Naive B cell (primary cell): ENCODE data around the gene ATIC. TPM values are rescaled to one million over a fixed set of nuclear protein-coding genes. Genes with fewer than 3 reads are reported as not detected.
A peak's percentile ranks its signal among the peaks of the same experiment; 100 is the strongest.
"Not testable (repeated sequence)": the region's sequence is repeated elsewhere in the genome, so short reads cannot be mapped to it uniquely, and the experiment has no call there.

Source experiments
- ATAC-seq, 2 donors: fragments of 150-1000 bp; cut with Tn5 transposase; 2 replicates each; pipeline ENCODE4 v1.10.0; 2021; ENCODE audit warnings: low read depth in 2 of 2, mild to moderate bottlenecking in 2 of 2, moderate library complexity in 2 of 2
- DNase-seq: peaks from one replicate; pipeline ENCODE4 v3.0.0; 2022
- H3K27ac Mint-ChIP-seq, 6 donors: one replicate each; pipeline ENCODE4 v1.8.0; 2020 to 2022; ENCODE audit warnings: mild to moderate bottlenecking in 6 of 6, mixed read lengths in 6 of 6, moderate library complexity in 5 of 6, inconsistent platforms in 2 of 6
- H3K27me3 Mint-ChIP-seq, 3 donors: one replicate each; pipeline ENCODE4 v1.8.0; 2021 to 2022; ENCODE audit warnings: mixed read lengths in 3 of 3, mild to moderate bottlenecking in 1 of 3
- H3K36me3 Mint-ChIP-seq, 2 donors: one replicate each; pipeline ENCODE4 v1.8.0; 2020 to 2022; ENCODE audit warnings: mixed read lengths in 2 of 2, inconsistent platforms in 1 of 2, mild to moderate bottlenecking in 1 of 2
- H3K4me1 Mint-ChIP-seq, 3 donors: one replicate each; pipeline ENCODE4 v1.8.0; 2020 to 2022; ENCODE audit warnings: mixed read lengths in 3 of 3, inconsistent platforms in 1 of 3, mild to moderate bottlenecking in 1 of 3, moderate library complexity in 1 of 3
- H3K4me3 Mint-ChIP-seq, 8 donors: one replicate each; pipeline ENCODE4 v1.8.0; 2020 to 2022; ENCODE audit warnings: mild to moderate bottlenecking in 8 of 8, mixed read lengths in 8 of 8, moderate library complexity in 8 of 8, inconsistent platforms in 2 of 8
- H3K9me3 Mint-ChIP-seq, 7 donors: one replicate each; pipeline ENCODE4 v1.8.0; 2020 to 2022; ENCODE audit warnings: mixed read lengths in 7 of 7, mild to moderate bottlenecking in 5 of 7, inconsistent platforms in 2 of 7, moderate library complexity in 1 of 7
- polyA plus RNA-seq, 6 donors: library from polyadenylated mRNA; unstranded; fragments of 300-500 nt; fragmentation: Illumina TruSeq; gene quantifications; one replicate each; pipeline ENCODE4 v1.2.3, GENCODE V29; 2021; ENCODE audit warnings: low read depth in 6 of 6

ATIC gene
- polyA plus RNA-seq, 6 donors from 2014 or later = 103 to 161 (median 141) TPM

GRCh38 chr2:215286309-215286708 lies 25.6 kb upstream of the ATIC start:
- no peak overlapping the region for H3K4me3 Mint-ChIP-seq
- H3K27me3 Mint-ChIP-seq = peaks cover 0 to 8% (median 0%) of the 10 kb centered on the region in 3 donors
- H3K36me3 Mint-ChIP-seq = no peaks in the 10 kb centered on the region
- H3K27ac Mint-ChIP-seq = no peak overlapping the region
- H3K9me3 Mint-ChIP-seq = peaks cover 0 to 4% (median 0%) of the 10 kb centered on the region in 7 donors
- ATAC-seq (no peak), DNase-seq (no peak)
- no peaks in the 10 kb centered on the region for H3K4me1 Mint-ChIP-seq

DNA sequence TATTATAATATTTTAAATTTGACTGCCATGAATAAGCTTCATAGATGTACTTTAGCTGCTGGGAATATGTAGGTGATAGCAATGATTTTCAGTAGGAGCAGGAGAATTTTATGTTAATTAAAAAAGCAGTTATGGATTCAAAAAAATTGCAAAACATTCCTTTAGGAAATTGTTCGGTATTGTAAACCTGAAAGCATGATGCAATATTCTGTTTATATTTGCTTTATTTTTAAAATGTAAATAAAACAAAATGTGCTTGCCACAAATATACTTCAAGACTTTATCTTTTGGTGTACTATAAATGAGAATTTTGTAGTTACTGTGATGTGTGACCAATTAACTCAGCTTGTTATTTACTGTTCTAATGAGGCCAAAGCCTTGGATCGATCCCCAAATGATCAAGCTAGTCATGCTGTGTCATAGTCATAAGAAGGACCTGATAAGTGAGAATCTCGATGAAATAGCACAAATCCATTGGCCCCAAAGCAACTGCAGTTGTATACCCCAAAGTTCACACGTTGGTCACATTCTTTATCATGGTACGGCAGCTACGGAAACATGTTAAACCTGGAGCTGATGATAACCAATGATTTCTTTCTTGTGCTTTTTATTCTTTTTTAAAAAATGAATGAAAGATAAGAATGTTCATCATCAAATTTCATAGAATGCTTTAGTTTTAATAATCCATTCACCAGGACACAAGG lies 23.6 kb upstream of the ATIC start:
- H3K27me3 Mint-ChIP-seq = peaks cover 0 to 8% (median 0%) of the 10 kb centered on the region in 3 donors
- no peaks in the 10 kb centered on the region for H3K36me3 Mint-ChIP-seq
- H3K9me3 Mint-ChIP-seq = peaks cover 0 to 4% (median 0%) of the 10 kb centered on the region in 7 donors
- H3K4me1 Mint-ChIP-seq = no peaks in the 10 kb centered on the region
- ATAC-seq = no peak
- H3K4me3 Mint-ChIP-seq = no peak overlapping the region
- no peak overlapping the region for H3K27ac Mint-ChIP-seq
- no peak for DNase-seq

DNA sequence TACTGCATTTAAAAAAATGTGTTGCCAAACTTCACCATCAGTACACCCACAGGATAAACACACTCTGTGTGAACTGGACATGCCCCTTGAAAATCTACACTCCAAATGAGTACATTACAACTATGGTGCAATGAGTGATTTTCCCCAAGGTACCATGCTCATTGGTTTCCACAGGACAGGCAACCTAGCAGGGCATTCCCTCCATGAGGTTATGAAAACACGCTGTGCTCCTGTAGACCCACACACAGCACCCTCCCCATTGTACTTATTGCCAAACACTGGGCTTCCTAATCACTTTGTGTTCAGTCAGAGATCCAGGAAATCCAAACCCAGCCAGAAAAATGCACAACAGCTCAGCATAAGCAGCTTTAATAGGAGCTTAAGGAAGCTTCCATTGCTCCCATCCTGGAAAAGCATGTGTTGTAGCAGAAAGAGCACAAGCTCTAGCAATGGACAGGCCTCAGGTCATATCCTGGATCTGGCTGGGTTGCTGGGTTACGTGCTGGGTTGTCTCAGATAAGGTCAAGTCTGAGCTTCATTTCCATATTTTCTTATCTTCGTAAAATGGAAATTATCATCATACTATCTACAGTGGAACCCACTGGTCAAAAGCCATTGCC lies 20.8 kb upstream of the ATIC start:
- no peak for DNase-seq
- ATAC-seq = no peak
- Mint-ChIP-seq H3K27me3 (peaks cover 0 to 8% (median 4%) of the 10 kb centered on the region in 3 donors), H3K9me3 (peaks cover 0 to 2% (median 0%) of the 10 kb centered on the region in 7 donors), H3K4me3 (no peak overlapping the region), H3K27ac (no peak overlapping the region), H3K36me3 (no peaks in the 10 kb centered on the region), H3K4me1 (no peaks in the 10 kb centered on the region)

- ATAC-seq (no peak), DNase-seq (no peak)
- Mint-ChIP-seq H3K4me3 (no peak overlapping the region), H3K27ac (no peak overlapping the region), H3K27me3 (peaks cover 0 to 8% (median 4%) of the 10 kb centered on the region in 3 donors), H3K9me3 (peaks cover 0 to 4% (median 2%) of the 10 kb centered on the region in 7 donors), H3K4me1 (no peaks in the 10 kb centered on the region), H3K36me3 (no peaks in the 10 kb centered on the region)
These were observed 18.0 kb upstream of the ATIC start for GRCh38 chr2:215293879-215294278.

- DNase-seq (no peak), ATAC-seq (no peak)
- H3K4me1 Mint-ChIP-seq = no peaks in the 10 kb centered on the region
- H3K27ac Mint-ChIP-seq = no peak overlapping the region
- peaks cover 4 to 16% (median 9%) of the 10 kb centered on the region in 7 donors for H3K9me3 Mint-ChIP-seq
- no peaks in the 10 kb centered on the region for H3K27me3 Mint-ChIP-seq
- peaks cover 0 to 8% of the 10 kb centered on the region in 2 donors for H3K36me3 Mint-ChIP-seq
- H3K4me3 Mint-ChIP-seq = no peak overlapping the region
These were observed 12.5 kb upstream of the ATIC start for GRCh38 chr2:215299337-215299859.

GRCh38 chr2:215301994-215302393 lies 9.9 kb upstream of the ATIC start:
- ATAC-seq (no peak), DNase-seq (no peak)
- Mint-ChIP-seq H3K4me1 (no peaks in the 10 kb centered on the region), H3K9me3 (peaks cover 4 to 16% (median 9%) of the 10 kb centered on the region in 7 donors), H3K36me3 (peaks cover 0 to 8% of the 10 kb centered on the region in 2 donors), H3K27ac (no peak overlapping the region), H3K4me3 (peak overlapping the region in 1 of 8 donors; percentile 9), H3K27me3 (peaks cover 0 to 14% (median 13%) of the 10 kb centered on the region in 3 donors)

DNA sequence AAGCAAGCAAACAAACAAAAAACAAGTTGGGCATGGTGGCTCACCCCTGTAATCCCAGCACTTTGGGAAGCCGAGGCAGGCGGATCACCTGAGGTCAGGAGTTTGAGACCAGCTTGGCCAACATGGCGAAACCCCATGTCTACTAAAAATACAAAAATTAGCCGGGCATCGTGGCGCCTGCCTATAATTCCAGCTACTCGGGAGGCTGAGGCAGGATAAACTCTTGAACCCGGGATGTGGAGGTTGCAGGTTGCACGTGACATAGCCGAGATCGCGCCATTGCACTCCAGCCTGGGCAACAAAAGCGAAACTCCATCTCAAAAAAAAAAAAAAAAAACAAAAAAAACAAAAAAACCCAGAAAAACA lies 617 bp upstream of the ATIC start:
- peaks cover 0 to 12% of the 10 kb centered on the region in 2 donors for H3K36me3 Mint-ChIP-seq
- peaks cover 22 to 39% (median 22%) of the 10 kb centered on the region in 3 donors for H3K4me1 Mint-ChIP-seq
- H3K27me3 Mint-ChIP-seq, DNase-seq, H3K9me3 Mint-ChIP-seq: not testable (repeated sequence)
- peak overlapping the region; percentile 82 to 94 (median 90) for H3K4me3 Mint-ChIP-seq
- peak overlapping the region; percentile 69 to 90 (median 80) for H3K27ac Mint-ChIP-seq
- peak in 1 of 2 donors; percentile 15 for ATAC-seq

DNA sequence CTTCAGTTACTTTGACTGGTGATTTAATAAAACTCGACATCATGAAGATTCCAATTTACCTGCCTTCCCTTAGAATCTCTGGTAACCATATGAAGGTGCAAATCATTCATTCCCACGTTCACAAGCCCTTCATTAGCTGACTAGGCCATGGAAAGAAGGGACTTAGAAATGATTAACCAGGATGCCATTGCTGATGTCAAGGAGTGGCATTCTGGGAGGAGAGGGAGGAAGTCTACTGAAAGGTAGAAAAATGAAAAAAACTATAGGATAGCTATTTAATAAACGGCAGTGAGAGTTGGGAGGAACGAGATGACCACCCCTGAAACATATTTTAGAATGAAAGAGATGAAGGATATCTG lies 1.4 kb downstream of the ATIC start:
- H3K4me3 Mint-ChIP-seq = peak overlapping the region in 7 of 8 donors; percentile 26 to 95 (median 91)
- peaks cover 0 to 17% of the 10 kb centered on the region in 2 donors for H3K36me3 Mint-ChIP-seq
- H3K9me3 Mint-ChIP-seq = no peaks in the 10 kb centered on the region
- H3K27ac Mint-ChIP-seq = peak overlapping the region in 2 of 6 donors; percentile 21 to 47
- no peak for ATAC-seq
- no peak for DNase-seq
- H3K4me1 Mint-ChIP-seq = peaks cover 22 to 39% (median 23%) of the 10 kb centered on the region in 3 donors
- H3K27me3 Mint-ChIP-seq = no peaks in the 10 kb centered on the region

GRCh38 chr2:215314896-215315295 lies 3.0 kb downstream of the ATIC start:
- Mint-ChIP-seq H3K27me3 (no peaks in the 10 kb centered on the region), H3K9me3 (no peaks in the 10 kb centered on the region), H3K36me3 (peaks cover under 1 to 24% of the 10 kb centered on the region in 2 donors), H3K4me1 (peaks cover 22 to 39% (median 23%) of the 10 kb centered on the region in 3 donors), H3K27ac (peak overlapping the region in 3 of 6 donors; percentile 2 to 77 (median 5)), H3K4me3 (peak overlapping the region in 1 of 8 donors; percentile 18)
- DNase-seq = no peak
- no peak for ATAC-seq

DNA sequence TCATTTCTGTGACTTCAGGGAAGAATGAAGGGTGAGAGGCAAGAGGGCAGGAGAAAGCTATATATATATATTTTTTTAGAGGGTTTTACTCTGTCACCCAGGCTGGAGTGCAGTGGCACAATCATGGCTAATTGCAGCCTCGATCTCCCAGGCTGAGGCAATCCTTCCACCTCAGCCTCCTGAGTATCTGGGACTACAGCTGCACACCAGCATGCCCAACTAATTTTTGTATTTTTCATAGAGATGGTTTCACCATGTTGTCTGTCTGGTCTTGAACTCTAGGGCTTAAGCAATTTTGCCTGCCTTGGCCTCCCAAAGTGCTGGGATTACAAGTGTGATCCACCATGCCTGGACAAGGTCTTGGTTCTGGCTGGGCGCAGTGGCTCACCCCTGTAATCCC lies 3.4 kb downstream of the ATIC start:
- Mint-ChIP-seq H3K4me1 (peaks cover 24 to 39% (median 26%) of the 10 kb centered on the region in 3 donors), H3K27ac (peak overlapping the region in 2 of 6 donors; percentile 2 to 77), H3K9me3 (no peaks in the 10 kb centered on the region), H3K27me3 (no peaks in the 10 kb centered on the region), H3K4me3 (peak overlapping the region in 1 of 8 donors; percentile 18), H3K36me3 (peaks cover 4 to 26% of the 10 kb centered on the region in 2 donors)
- ATAC-seq (no peak), DNase-seq (no peak)

GRCh38 chr2:215316336-215316735 lies 4.5 kb downstream of the ATIC start:
- ATAC-seq (no peak), DNase-seq (no peak)
- H3K4me3 Mint-ChIP-seq = peak overlapping the region in 2 of 8 donors; percentile 42 to 47
- peaks cover 26 to 34% (median 27%) of the 10 kb centered on the region in 3 donors for H3K4me1 Mint-ChIP-seq
- no peaks in the 10 kb centered on the region for H3K9me3 Mint-ChIP-seq
- no peaks in the 10 kb centered on the region for H3K27me3 Mint-ChIP-seq
- H3K27ac Mint-ChIP-seq = no peak overlapping the region
- peaks cover 14 to 27% of the 10 kb centered on the region in 2 donors for H3K36me3 Mint-ChIP-seq

GRCh38 chr2:215319500-215319899 lies 7.6 kb downstream of the ATIC start:
- Mint-ChIP-seq H3K36me3 (peaks cover 20 to 27% of the 10 kb centered on the region in 2 donors), H3K27me3 (no peaks in the 10 kb centered on the region), H3K27ac (peak overlapping the region in 1 of 6 donors; percentile 15), H3K9me3 (no peaks in the 10 kb centered on the region), H3K4me1 (peaks cover 15 to 17% (median 17%) of the 10 kb centered on the region in 3 donors), H3K4me3 (no peak overlapping the region)
- no peak for DNase-seq
- ATAC-seq = no peak

- H3K4me3 Mint-ChIP-seq = no peak overlapping the region
- H3K4me1 Mint-ChIP-seq = peaks cover 9 to 17% (median 17%) of the 10 kb centered on the region in 3 donors
- H3K27ac Mint-ChIP-seq = peak overlapping the region in 1 of 6 donors; percentile 14
- DNase-seq (no peak), ATAC-seq (no peak)
- H3K9me3 Mint-ChIP-seq = no peaks in the 10 kb centered on the region
- no peaks in the 10 kb centered on the region for H3K27me3 Mint-ChIP-seq
- peaks cover 21 to 24% of the 10 kb centered on the region in 2 donors for H3K36me3 Mint-ChIP-seq
These were observed 8.2 kb downstream of the ATIC start for GRCh38 chr2:215320102-215320501.
